ENCODE results near the gene AFP.

The AFP gene

GRCh38 chr4:73429826-73430587 is 6.0 kb upstream of the AFP start:
- no peak overlapping the region for H3K27ac ChIP-seq (ENCODE audit: low read length)
- no peak overlapping the region for H3K4me3 ChIP-seq (ENCODE audit: low read length)
- H3K9ac ChIP-seq (ENCODE audit: low read length), result no peak overlapping the region
- no peaks in the 10 kb centered on the region for H3K27me3 ChIP-seq (ENCODE audit: control insufficient read depth, insufficient read depth, low read length)
- H3K36me3 ChIP-seq (ENCODE audit: control insufficient read depth, low read depth, low read length), result no peaks in the 10 kb centered on the region
- no peaks in the 10 kb centered on the region for H3K4me1 ChIP-seq (ENCODE audit: control insufficient read depth, low read depth, low read length)
- no peaks in the 10 kb centered on the region for H3K9me3 ChIP-seq (ENCODE audit: control insufficient read depth, low read depth, low read length)

DNA sequence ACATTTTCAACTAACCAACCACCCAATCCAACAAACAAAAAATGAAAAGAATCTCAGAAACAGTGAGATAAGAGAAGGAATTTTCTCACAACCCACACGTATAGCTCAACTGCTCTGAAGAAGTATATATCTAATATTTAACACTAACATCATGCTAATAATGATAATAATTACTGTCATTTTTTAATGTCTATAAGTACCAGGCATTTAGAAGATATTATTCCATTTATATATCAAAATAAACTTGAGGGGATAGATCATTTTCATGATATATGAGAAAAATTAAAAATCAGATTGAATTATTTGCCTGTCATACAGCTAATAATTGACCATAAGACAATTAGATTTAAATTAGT is 4.2 kb upstream of the AFP start:
- no peaks in the 10 kb centered on the region for H3K4me1 ChIP-seq (ENCODE audit: control insufficient read depth, low read depth, low read length)
- no peaks in the 10 kb centered on the region for H3K27me3 ChIP-seq (ENCODE audit: control insufficient read depth, insufficient read depth, low read length)
- H3K4me3 ChIP-seq (ENCODE audit: low read length), result no peak overlapping the region
- no peaks in the 10 kb centered on the region for H3K36me3 ChIP-seq (ENCODE audit: control insufficient read depth, low read depth, low read length)
- H3K27ac ChIP-seq (ENCODE audit: low read length), result no peak overlapping the region
- H3K9me3 ChIP-seq (ENCODE audit: control insufficient read depth, low read depth, low read length), result no peaks in the 10 kb centered on the region
- no peak overlapping the region for H3K9ac ChIP-seq (ENCODE audit: low read length)

DNA sequence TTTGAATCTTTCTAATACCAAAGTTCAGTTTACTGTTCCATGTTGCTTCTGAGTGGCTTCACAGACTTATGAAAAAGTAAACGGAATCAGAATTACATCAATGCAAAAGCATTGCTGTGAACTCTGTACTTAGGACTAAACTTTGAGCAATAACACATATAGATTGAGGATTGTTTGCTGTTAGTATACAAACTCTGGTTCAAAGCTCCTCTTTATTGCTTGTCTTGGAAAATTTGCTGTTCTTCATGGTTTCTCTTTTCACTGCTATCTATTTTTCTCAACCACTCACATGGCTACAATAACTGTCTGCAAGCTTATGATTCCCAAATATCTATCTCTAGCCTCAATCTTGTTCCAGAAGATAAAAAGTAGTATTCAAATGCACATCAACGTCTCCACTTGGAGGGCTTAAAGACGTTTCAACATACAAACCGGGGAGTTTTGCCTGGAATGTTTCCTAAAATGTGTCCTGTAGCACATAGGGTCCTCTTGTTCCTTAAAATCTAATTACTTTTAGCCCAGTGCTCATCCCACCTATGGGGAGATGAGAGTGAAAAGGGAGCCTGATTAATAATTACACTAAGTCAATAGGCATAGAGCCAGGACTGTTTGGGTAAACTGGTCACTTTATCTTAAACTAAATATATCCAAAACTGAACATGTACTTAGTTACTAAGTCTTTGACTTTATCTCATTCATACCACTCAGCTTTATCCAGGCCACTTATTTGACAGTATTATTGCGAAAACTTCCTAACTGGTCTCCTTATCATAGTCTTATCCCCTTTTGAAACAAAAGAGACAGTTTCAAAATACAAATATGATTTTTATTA is 3.6 kb upstream of the AFP start:
- no peaks in the 10 kb centered on the region for H3K9me3 ChIP-seq (ENCODE audit: control insufficient read depth, low read depth, low read length)
- no peaks in the 10 kb centered on the region for H3K4me1 ChIP-seq (ENCODE audit: control insufficient read depth, low read depth, low read length)
- H3K36me3 ChIP-seq (ENCODE audit: control insufficient read depth, low read depth, low read length), result no peaks in the 10 kb centered on the region
- H3K4me3 ChIP-seq (ENCODE audit: low read length), result no peak overlapping the region
- no peak overlapping the region for H3K9ac ChIP-seq (ENCODE audit: low read length)
- no peaks in the 10 kb centered on the region for H3K27me3 ChIP-seq (ENCODE audit: control insufficient read depth, insufficient read depth, low read length)
- H3K27ac ChIP-seq (ENCODE audit: low read length), result no peak overlapping the region

DNA sequence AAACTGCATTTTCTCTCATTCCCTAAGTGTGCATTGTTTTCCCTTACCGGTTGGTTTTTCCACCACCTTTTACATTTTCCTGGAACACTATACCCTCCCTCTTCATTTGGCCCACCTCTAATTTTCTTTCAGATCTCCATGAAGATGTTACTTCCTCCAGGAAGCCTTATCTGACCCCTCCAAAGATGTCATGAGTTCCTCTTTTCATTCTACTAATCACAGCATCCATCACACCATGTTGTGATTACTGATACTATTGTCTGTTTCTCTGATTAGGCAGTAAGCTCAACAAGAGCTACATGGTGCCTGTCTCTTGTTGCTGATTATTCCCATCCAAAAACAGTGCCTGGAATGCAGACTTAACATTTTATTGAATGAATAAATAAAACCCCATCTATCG is 2.9 kb upstream of the AFP start:
- no peaks in the 10 kb centered on the region for H3K4me1 ChIP-seq (ENCODE audit: control insufficient read depth, low read depth, low read length)
- H3K4me3 ChIP-seq (ENCODE audit: low read length), result no peak overlapping the region
- no peaks in the 10 kb centered on the region for H3K9me3 ChIP-seq (ENCODE audit: control insufficient read depth, low read depth, low read length)
- H3K9ac ChIP-seq (ENCODE audit: low read length), result no peak overlapping the region
- H3K27ac ChIP-seq (ENCODE audit: low read length), result no peak overlapping the region
- H3K27me3 ChIP-seq (ENCODE audit: control insufficient read depth, insufficient read depth, low read length), result no peaks in the 10 kb centered on the region
- H3K36me3 ChIP-seq (ENCODE audit: control insufficient read depth, low read depth, low read length), result no peaks in the 10 kb centered on the region

GRCh38 chr4:73434311-73434710 is 1.7 kb upstream of the AFP start:
- no peaks in the 10 kb centered on the region for H3K36me3 ChIP-seq (ENCODE audit: control insufficient read depth, low read depth, low read length)
- no peaks in the 10 kb centered on the region for H3K4me1 ChIP-seq (ENCODE audit: control insufficient read depth, low read depth, low read length)
- H3K4me3 ChIP-seq (ENCODE audit: low read length), result no peak overlapping the region
- no peaks in the 10 kb centered on the region for H3K27me3 ChIP-seq (ENCODE audit: control insufficient read depth, insufficient read depth, low read length)
- H3K9ac ChIP-seq (ENCODE audit: low read length), result no peak overlapping the region
- no peak overlapping the region for H3K27ac ChIP-seq (ENCODE audit: low read length)
- no peaks in the 10 kb centered on the region for H3K9me3 ChIP-seq (ENCODE audit: control insufficient read depth, low read depth, low read length)

DNA sequence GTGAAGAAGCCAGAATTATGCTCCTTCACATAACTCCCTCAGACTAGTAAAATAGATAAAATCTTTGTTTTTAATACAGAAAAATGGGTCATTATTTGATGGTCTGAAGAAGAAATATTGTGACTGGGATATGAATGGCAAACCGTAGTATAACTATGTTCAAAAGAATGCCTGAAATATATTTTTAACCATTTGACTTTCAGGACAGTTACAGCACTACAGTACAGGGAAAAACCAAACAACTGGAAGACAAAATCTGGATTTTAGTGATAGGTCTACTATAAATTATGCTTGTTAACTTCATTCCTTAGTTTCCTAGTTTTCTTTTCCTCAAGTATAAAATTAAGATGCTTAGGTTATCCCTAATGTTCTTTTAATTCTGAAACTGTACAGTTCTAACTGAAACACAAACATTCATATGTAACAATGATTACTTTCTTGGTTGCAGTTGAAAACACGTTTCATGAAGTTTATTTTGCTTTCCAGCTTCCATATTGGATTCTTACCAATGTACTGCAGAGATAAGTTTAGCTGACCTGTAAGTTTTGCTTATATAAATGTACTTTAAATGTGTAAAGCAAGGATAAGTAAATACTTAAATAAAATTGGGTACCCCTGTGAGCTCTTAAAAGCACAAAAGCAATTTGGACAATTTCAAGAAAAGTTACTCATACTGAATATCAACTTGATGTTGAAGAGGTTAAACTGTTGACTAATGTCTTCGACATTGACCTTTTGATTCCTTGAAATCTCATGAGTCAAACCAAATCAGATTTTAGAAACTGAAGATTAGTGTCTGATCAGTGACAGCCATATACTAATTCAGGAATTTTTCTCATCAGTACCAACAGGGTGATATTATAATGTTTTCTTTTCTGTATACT is 895 bp downstream of the AFP start:
- H3K4me1 ChIP-seq (ENCODE audit: control insufficient read depth, low read depth, low read length), result no peaks in the 10 kb centered on the region
- H3K9ac ChIP-seq (ENCODE audit: low read length), result no peak overlapping the region
- no peaks in the 10 kb centered on the region for H3K36me3 ChIP-seq (ENCODE audit: control insufficient read depth, low read depth, low read length)
- H3K9me3 ChIP-seq (ENCODE audit: control insufficient read depth, low read depth, low read length), result no peaks in the 10 kb centered on the region
- no peak overlapping the region for H3K4me3 ChIP-seq (ENCODE audit: low read length)
- no peaks in the 10 kb centered on the region for H3K27me3 ChIP-seq (ENCODE audit: control insufficient read depth, insufficient read depth, low read length)
- H3K27ac ChIP-seq (ENCODE audit: low read length), result no peak overlapping the region

DNA sequence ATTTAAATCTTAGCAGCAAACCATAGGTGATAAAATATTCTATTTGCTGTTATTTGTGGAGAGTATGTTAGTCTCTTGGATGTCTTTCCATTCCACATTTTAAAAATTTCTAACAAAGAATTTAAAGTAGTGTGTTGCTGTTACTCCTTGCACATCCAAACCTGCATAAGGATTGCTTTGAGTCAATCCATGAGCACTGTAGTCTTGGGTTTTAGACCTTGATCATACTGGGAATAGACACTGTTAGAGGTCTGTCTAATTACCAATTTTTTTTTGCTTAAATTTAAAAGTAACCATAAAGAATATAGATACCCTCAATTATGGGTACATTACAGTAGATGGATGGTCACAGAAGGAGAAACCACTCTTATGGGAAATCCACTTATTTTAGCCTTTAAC is 1.5 kb downstream of the AFP start:
- Histone ChIP-seq H3K9me3 (ENCODE audit: control insufficient read depth, low read depth, low read length) (no peaks in the 10 kb centered on the region), H3K4me1 (ENCODE audit: control insufficient read depth, low read depth, low read length) (no peaks in the 10 kb centered on the region), H3K36me3 (ENCODE audit: control insufficient read depth, low read depth, low read length) (no peaks in the 10 kb centered on the region), H3K4me3 (ENCODE audit: low read length) (no peak overlapping the region), H3K27me3 (ENCODE audit: control insufficient read depth, insufficient read depth, low read length) (no peaks in the 10 kb centered on the region), H3K27ac (ENCODE audit: low read length) (no peak overlapping the region), H3K9ac (ENCODE audit: low read length) (no peak overlapping the region)

DNA sequence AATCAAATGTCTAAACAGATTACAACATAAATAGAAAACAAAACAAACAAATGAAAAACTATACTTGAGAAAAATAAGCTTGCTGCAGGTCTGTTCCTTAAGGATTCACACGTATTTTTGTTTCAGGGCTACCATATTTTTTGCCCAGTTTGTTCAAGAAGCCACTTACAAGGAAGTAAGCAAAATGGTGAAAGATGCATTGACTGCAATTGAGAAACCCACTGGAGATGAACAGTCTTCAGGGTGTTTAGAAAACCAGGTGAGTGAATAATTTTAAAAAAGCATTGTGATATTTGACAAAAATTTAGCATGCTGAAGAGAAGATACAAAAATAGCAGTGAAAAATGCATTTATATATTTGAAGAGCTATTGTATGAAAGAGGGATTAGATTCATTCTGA is 2.0 kb downstream of the AFP start:
- H3K27ac ChIP-seq (ENCODE audit: low read length), result no peak overlapping the region
- no peaks in the 10 kb centered on the region for H3K9me3 ChIP-seq (ENCODE audit: control insufficient read depth, low read depth, low read length)
- no peak overlapping the region for H3K4me3 ChIP-seq (ENCODE audit: low read length)

GRCh38 chr4:73438582-73439215 is 2.7 kb downstream of the AFP start:
- Histone ChIP-seq H3K9ac (ENCODE audit: low read length) (no peak overlapping the region), H3K27me3 (ENCODE audit: control insufficient read depth, insufficient read depth, low read length) (no peaks in the 10 kb centered on the region), H3K4me1 (ENCODE audit: control insufficient read depth, low read depth, low read length) (no peaks in the 10 kb centered on the region), H3K4me3 (ENCODE audit: low read length) (no peak overlapping the region), H3K36me3 (ENCODE audit: control insufficient read depth, low read depth, low read length) (no peaks in the 10 kb centered on the region), H3K27ac (ENCODE audit: low read length) (no peak overlapping the region), H3K9me3 (ENCODE audit: control insufficient read depth, low read depth, low read length) (no peaks in the 10 kb centered on the region)

More for the DNA sequence above, 2.0 kb downstream of the AFP start:
- no peaks in the 10 kb centered on the region for H3K36me3 ChIP-seq (ENCODE audit: control insufficient read depth, low read depth, low read length)
- no peak overlapping the region for H3K9ac ChIP-seq (ENCODE audit: low read length)
- H3K4me1 ChIP-seq (ENCODE audit: control insufficient read depth, low read depth, low read length), result no peaks in the 10 kb centered on the region
- H3K27me3 ChIP-seq (ENCODE audit: control insufficient read depth, insufficient read depth, low read length), result no peaks in the 10 kb centered on the region

- Histone ChIP-seq H3K4me1 (ENCODE audit: control insufficient read depth, low read depth, low read length) (no peaks in the 10 kb centered on the region), H3K4me3 (ENCODE audit: low read length) (no peak overlapping the region), H3K27ac (ENCODE audit: low read length) (no peak overlapping the region)
Observed at GRCh38 chr4:73439445-73439844, 3.4 kb downstream of the AFP start.

GRCh38 chr4:73439991-73440390 is 4.0 kb downstream of the AFP start:
- no peaks in the 10 kb centered on the region for H3K4me1 ChIP-seq (ENCODE audit: control insufficient read depth, low read depth, low read length)

More at GRCh38 chr4:73439445-73439844, 3.4 kb downstream of the AFP start:
- no peaks in the 10 kb centered on the region for H3K27me3 ChIP-seq (ENCODE audit: control insufficient read depth, insufficient read depth, low read length)
- H3K36me3 ChIP-seq (ENCODE audit: control insufficient read depth, low read depth, low read length), result no peaks in the 10 kb centered on the region
- H3K9me3 ChIP-seq (ENCODE audit: control insufficient read depth, low read depth, low read length), result no peaks in the 10 kb centered on the region
- no peak overlapping the region for H3K9ac ChIP-seq (ENCODE audit: low read length)

More at GRCh38 chr4:73439991-73440390, 4.0 kb downstream of the AFP start:
- Histone ChIP-seq H3K27ac (ENCODE audit: low read length) (no peak overlapping the region), H3K27me3 (ENCODE audit: control insufficient read depth, insufficient read depth, low read length) (no peaks in the 10 kb centered on the region), H3K9me3 (ENCODE audit: control insufficient read depth, low read depth, low read length) (no peaks in the 10 kb centered on the region), H3K4me3 (ENCODE audit: low read length) (no peak overlapping the region), H3K9ac (ENCODE audit: low read length) (no peak overlapping the region), H3K36me3 (ENCODE audit: control insufficient read depth, low read depth, low read length) (no peaks in the 10 kb centered on the region)
